Thoracic aorta (tissue), 2 donors: ENCODE results near the gene DDX25. TPM values are rescaled to one million over a fixed set of nuclear protein-coding genes. Genes with fewer than 3 reads are reported as not detected.

Experiments used
- ATAC-seq: fragments of 150-250 bp; one replicate; pipeline ENCODE4 v1.8.0; 2017; ENCODE audit warnings: low read depth; ENCODE audit not compliant: insufficient number of reproducible peaks, low FRiP score
- DNase-seq: peaks from one replicate; pipeline ENCODE4 v3.0.0-alpha.2; 2020; ENCODE audit warnings: low spot score
- H3K27ac ChIP-seq, 2 donors: fragments of 200-600 bp; sonication (generic); 1 replicate in 1 of 2; 2 replicates in 1 of 2; pipeline ENCODE4 v1.5.1; 2016; ENCODE audit warnings: mild to moderate bottlenecking in 2 of 2, moderate library complexity in 2 of 2
- H3K27me3 ChIP-seq: fragments of 200-600 bp; sonication (generic); replicated peaks from 2 replicates; pipeline ENCODE4 v1.6.0; 2016; ENCODE audit warnings: mild to moderate bottlenecking; ENCODE audit not compliant: insufficient read depth
- H3K36me3 ChIP-seq: fragments of 200-600 bp; sonication (generic); one replicate; pipeline ENCODE4 v1.5.1; 2016
- H3K4me1 ChIP-seq, 2 donors: fragments of 200-600 bp; sonication (generic); 1 replicate in 1 of 2; 2 replicates in 1 of 2; pipeline versions ENCODE4 v1.5.1 to v1.6.0; 2016; ENCODE audit warnings: low read depth in 2 of 2, mild to moderate bottlenecking in 1 of 2; ENCODE audit not compliant: control insufficient read depth in 1 of 2
- H3K4me3 ChIP-seq: fragments of 200-600 bp; sonication (generic); 2 replicates; pipeline ENCODE4 v1.5.1; 2016; ENCODE audit warnings: mild to moderate bottlenecking
- H3K9me3 ChIP-seq: fragments of 200-600 bp; sonication (generic); 2 replicates; pipeline ENCODE4 v1.5.1; 2016
- total RNA-seq, 2 donors: library from RNA; depleted of rRNA; stranded (reverse); fragments of >200 nt; gene quantifications; one replicate each; pipeline versions ENCODE4 v1.1.0 to v1.2.3, GENCODE V29; 2016
- TF ChIP-seq, protein P1 (sequence below): fragments of 200-600 bp; sonication (generic); IDR thresholded peaks from one replicate; pipeline ENCODE4 v1.5.1; 2019; ENCODE audit warnings: antibody characterized with exemption

The DDX25 gene
- total RNA-seq, 2 donors from 2014 or later = not detected

GRCh38 chr11:125872138-125872491 lies 32.2 kb upstream of the DDX25 start:
- Histone ChIP-seq H3K4me3 (no peak overlapping the region), H3K27me3 (no peaks in the 10 kb centered on the region), H3K27ac (no peak overlapping the region), H3K9me3 (no peaks in the 10 kb centered on the region), H3K36me3 (no peaks in the 10 kb centered on the region), H3K4me1 (no peaks in the 10 kb centered on the region)
- ATAC-seq (no peak), DNase-seq (no peak)
- TF ChIP-seq, protein P1, sequence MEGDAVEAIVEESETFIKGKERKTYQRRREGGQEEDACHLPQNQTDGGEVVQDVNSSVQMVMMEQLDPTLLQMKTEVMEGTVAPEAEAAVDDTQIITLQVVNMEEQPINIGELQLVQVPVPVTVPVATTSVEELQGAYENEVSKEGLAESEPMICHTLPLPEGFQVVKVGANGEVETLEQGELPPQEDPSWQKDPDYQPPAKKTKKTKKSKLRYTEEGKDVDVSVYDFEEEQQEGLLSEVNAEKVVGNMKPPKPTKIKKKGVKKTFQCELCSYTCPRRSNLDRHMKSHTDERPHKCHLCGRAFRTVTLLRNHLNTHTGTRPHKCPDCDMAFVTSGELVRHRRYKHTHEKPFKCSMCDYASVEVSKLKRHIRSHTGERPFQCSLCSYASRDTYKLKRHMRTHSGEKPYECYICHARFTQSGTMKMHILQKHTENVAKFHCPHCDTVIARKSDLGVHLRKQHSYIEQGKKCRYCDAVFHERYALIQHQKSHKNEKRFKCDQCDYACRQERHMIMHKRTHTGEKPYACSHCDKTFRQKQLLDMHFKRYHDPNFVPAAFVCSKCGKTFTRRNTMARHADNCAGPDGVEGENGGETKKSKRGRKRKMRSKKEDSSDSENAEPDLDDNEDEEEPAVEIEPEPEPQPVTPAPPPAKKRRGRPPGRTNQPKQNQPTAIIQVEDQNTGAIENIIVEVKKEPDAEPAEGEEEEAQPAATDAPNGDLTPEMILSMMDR = no peak

DNA sequence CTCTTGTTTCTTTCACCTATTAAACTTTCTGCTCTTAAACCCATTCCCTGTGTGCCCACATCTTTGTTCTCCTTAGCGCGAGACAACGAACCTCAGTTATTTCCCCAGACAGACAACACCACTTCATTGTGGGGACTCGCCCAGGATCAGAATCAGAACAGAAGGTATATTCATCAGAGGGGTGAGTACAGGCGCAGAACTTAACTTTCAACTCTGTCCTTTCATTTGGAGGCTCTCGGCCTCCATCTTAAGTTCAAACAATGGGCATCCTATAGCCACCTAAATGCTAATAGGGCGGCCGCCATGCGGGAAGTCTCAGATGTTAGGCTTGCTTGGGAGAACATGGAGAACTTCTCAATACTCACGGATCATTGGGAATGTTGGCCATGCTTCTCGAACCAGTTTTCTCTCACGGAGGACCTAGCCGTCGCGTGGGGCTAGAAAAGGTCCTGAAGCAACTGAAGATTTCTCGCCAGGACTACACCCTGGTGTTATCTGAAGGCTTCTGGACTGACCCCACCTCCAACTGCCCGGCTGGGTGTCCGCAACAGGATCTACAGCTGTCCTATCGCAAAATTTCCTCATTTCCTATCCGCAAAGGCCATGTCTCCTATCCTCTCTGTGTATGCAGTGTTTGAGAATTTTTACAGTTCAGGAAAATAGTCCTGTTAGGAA lies 30.3 kb upstream of the DDX25 start:
- Histone ChIP-seq H3K27ac (no peak overlapping the region), H3K27me3 (no peaks in the 10 kb centered on the region), H3K4me3 (no peak overlapping the region), H3K9me3 (no peaks in the 10 kb centered on the region), H3K4me1 (no peaks in the 10 kb centered on the region), H3K36me3 (no peaks in the 10 kb centered on the region)
- ATAC-seq = no peak
- TF ChIP-seq, protein P1 = no peak
- DNase-seq = no peak

- H3K27ac ChIP-seq = no peak overlapping the region
- TF ChIP-seq, protein P1 = peak; percentile 67
- H3K4me1 ChIP-seq = no peaks in the 10 kb centered on the region
- H3K4me3 ChIP-seq = no peak overlapping the region
- H3K27me3 ChIP-seq = no peaks in the 10 kb centered on the region
- DNase-seq (no peak), ATAC-seq (peak; percentile 90)
- no peaks in the 10 kb centered on the region for H3K9me3 ChIP-seq
- H3K36me3 ChIP-seq = no peaks in the 10 kb centered on the region
Measured at GRCh38 chr11:125874556-125875124, 29.7 kb upstream of the DDX25 start.

- no peaks in the 10 kb centered on the region for H3K27me3 ChIP-seq
- DNase-seq = no peak
- no peak overlapping the region for H3K4me3 ChIP-seq
- no peaks in the 10 kb centered on the region for H3K4me1 ChIP-seq
- TF ChIP-seq, protein P1 = no peak
- H3K36me3 ChIP-seq = no peaks in the 10 kb centered on the region
- H3K27ac ChIP-seq = no peak overlapping the region
- H3K9me3 ChIP-seq = no peaks in the 10 kb centered on the region
- ATAC-seq = no peak
Measured at GRCh38 chr11:125881291-125881690, 23.0 kb upstream of the DDX25 start.

DNA sequence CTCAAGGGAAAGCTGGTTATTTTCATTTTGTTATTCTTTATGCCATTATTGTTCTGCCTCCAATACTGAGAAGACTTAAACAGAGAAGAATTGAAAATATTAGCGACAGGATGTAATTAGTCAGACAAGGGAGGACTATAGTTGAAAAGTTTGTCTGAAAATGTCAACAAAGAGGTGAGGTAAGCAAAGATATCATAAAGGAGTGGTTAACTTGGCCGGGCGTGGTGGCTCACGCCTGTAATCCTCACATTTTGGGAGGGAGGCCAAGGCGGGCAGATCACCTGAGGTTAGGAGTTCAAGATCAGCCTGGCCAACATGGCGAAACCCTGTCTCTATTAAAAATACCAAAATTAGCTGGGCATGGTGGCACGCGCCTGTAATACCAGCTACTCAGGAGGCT lies 20.9 kb upstream of the DDX25 start:
- H3K4me3 ChIP-seq = no peak overlapping the region
- TF ChIP-seq, protein P1 = no peak
- ATAC-seq = no peak

More for the DNA sequence above, 20.9 kb upstream of the DDX25 start:
- no peaks in the 10 kb centered on the region for H3K27me3 ChIP-seq
- H3K27ac ChIP-seq = no peak overlapping the region
- H3K4me1 ChIP-seq = peaks cover 0 to 2% of the 10 kb centered on the region in 2 donors
- H3K9me3 ChIP-seq = no peaks in the 10 kb centered on the region
- no peaks in the 10 kb centered on the region for H3K36me3 ChIP-seq
- DNase-seq = no peak
